ENCODE results near the gene PPP1R9B. TPM values are rescaled to one million over a fixed set of nuclear protein-coding genes. Genes with fewer than 3 reads are reported as not detected.

PPP1R9B gene, protein sequence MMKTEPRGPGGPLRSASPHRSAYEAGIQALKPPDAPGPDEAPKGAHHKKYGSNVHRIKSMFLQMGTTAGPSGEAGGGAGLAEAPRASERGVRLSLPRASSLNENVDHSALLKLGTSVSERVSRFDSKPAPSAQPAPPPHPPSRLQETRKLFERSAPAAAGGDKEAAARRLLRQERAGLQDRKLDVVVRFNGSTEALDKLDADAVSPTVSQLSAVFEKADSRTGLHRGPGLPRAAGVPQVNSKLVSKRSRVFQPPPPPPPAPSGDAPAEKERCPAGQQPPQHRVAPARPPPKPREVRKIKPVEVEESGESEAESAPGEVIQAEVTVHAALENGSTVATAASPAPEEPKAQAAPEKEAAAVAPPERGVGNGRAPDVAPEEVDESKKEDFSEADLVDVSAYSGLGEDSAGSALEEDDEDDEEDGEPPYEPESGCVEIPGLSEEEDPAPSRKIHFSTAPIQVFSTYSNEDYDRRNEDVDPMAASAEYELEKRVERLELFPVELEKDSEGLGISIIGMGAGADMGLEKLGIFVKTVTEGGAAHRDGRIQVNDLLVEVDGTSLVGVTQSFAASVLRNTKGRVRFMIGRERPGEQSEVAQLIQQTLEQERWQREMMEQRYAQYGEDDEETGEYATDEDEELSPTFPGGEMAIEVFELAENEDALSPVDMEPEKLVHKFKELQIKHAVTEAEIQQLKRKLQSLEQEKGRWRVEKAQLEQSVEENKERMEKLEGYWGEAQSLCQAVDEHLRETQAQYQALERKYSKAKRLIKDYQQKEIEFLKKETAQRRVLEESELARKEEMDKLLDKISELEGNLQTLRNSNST
- total RNA-seq: 61.5 TPM

- no peak for DNase-seq (ENCODE audit: low spot score)
These were observed at the start of gene PPP1R9B for GRCh38 chr17:50150354-50151040. Gene PPP1R9B, minus strand, starts transcription at chr17:50150677. Its CDS starts 164 bp downstream, at chr17:50150513.

- DNase-seq (ENCODE audit: low spot score): peak; percentile 94
These were observed 49.5 kb upstream of the PPP1R9B start for GRCh38 chr17:50199803-50200456.

GRCh38 chr17:50199211-50199802 is 48.8 kb upstream of the PPP1R9B start:
- no peak for DNase-seq (ENCODE audit: low spot score)

GRCh38 chr17:50198026-50198669 is 47.7 kb upstream of the PPP1R9B start:
- peak; percentile 79 for DNase-seq (ENCODE audit: low spot score)

- DNase-seq (ENCODE audit: low spot score): no peak
These were observed 46.3 kb upstream of the PPP1R9B start for GRCh38 chr17:50196826-50197225.

DNA sequence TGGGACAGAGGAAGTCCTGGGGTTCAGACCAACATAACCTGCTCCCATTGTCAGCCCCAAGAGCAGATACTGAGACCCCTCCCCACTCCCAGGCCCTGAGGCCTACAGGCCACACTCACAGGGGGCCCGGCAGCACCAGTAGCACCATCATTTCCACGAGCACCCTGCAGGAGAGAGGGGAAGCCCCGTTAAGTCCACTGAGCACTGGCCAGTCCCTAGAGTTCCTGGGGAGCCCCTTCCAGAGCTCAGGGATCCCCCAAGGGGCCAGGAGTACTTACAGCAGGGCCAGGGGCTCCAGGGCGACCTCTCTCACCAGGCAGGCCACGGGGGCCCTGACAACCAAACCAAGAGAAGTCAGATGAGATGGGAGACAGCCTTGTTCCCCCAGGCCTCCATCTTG is 45.6 kb upstream of the PPP1R9B start:
- DNase-seq (ENCODE audit: low spot score): no peak

- no peak for DNase-seq (ENCODE audit: low spot score)
These were observed 44.7 kb upstream of the PPP1R9B start for GRCh38 chr17:50194934-50195865.

DNA sequence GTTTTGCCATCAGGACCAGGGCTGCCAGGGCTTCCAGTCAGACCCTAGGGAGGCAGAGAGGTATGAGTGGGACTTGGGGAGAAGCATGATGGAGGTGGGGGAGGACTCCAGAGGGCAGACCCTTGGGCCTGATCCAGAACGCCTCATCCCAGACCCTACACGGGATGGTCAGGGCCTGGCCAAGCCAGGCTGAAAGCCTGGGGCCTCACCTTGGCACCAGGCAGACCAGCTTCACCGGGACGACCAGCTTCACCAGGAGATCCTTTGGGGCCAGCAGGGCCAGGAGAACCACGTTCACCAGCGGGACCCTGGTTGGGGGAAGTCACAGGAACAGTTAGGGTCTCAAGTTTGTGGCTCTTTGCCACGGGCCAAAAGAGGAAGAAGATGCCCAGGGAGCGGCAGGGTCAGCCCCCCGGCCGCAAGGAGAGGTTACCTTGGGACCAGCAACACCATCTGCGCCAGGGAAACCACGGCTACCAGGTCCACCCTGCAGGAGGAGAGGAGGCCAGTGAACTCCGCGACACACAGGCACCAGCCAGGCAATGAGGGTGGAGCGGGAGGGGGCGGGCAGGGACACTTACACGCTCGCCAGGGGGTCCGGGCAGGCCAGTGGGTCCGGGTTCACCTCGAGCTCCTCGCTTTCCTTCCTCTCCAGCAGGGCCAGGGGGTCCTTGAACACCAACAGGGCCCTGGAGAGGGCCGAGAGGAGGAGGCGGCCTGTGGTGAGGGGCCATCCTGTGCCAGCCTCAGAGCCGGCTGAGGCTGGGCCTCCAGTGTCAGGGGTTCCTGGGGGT is 43.9 kb upstream of the PPP1R9B start:
- no peak for DNase-seq (ENCODE audit: low spot score)

GRCh38 chr17:50192618-50193291 is 42.3 kb upstream of the PPP1R9B start:
- DNase-seq (ENCODE audit: low spot score): no peak

GRCh38 chr17:50192144-50192617 is 41.7 kb upstream of the PPP1R9B start:
- no peak for DNase-seq (ENCODE audit: low spot score)

- DNase-seq (ENCODE audit: low spot score): no peak
These were observed 41.1 kb upstream of the PPP1R9B start for GRCh38 chr17:50191359-50192143.

DNA sequence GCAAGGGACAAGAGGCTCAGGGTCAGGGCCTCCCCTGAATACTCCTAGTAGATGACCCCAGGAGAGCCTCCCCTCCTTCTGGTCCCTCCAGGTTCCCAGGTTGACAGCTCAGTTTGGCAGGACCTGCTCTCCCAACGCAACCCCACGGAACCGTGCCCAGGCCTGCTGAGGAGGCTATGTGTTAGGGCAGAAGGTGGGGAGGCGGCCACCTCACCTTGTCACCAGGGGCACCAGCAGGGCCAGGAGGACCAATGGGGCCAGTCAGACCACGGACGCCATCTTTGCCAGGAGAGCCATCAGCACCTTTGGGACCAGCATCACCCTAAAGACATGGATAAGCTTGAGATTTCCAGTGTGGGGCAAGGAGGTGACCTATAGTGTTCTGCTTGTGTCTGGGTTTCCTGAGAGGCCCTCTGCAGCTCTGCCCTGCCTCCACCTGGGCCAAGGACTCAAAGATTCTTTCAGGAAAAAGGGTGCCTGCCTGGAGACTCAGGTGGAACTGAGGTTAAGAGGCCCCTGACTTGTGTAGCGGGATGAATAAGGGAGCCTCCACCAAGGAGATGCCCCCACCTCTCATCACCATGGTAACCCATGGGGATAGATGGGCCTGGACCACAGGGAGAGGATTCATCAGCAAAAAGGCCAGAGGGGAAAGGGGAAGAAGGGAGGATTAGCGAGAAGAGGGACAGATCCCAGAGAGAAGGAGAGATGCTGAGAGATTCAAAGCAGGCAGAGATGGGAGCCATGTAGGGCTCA is 40.3 kb upstream of the PPP1R9B start:
- no peak for DNase-seq (ENCODE audit: low spot score)

- no peak for DNase-seq (ENCODE audit: low spot score)
These were observed 39.8 kb upstream of the PPP1R9B start for GRCh38 chr17:50190293-50190602.

DNA sequence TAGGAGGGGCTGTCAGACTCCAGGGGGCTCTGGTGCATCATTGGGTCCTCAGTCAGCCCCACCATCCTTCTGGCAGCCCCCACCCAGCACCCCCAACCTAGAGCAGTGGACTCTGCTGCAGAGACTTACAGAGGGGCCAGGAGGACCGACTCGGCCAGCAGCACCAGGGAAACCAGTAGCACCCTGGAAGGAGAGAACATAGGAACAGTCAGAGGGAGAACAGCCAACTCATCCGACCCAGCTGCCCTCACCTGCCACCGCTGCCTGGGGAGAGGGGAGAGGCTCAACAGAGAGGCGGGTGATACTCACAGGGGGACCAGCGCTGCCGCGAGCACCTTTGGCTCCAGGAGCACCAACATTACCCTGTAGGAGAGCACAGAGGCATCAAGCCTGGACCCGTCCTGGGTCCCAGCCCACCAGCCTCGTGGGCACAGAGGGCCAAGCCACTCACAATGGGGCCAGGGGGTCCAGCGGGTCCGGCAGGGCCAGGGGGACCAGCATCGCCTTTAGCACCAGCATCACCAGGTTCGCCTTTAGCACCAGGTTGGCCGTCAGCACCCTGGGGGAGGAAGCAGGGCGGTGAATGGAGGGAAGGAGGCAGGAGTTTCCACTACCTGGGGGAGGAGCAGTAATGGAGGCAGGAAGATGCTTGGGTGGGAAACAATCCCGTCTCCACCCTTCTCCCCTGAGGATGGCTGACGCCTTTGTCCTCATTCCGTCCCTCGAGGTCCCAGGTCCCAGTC is 39.2 kb upstream of the PPP1R9B start:
- DNase-seq (ENCODE audit: low spot score): no peak

- no peak for DNase-seq (ENCODE audit: low spot score)
These were observed 38.6 kb upstream of the PPP1R9B start for GRCh38 chr17:50188921-50189549.

GRCh38 chr17:50188531-50188920 is 38.0 kb upstream of the PPP1R9B start:
- no peak for DNase-seq (ENCODE audit: low spot score)
